Nephron (organoid): ENCODE measurements around the gene RAPGEF4.

Experiments
- H3K27ac Mint-ChIP-seq, 3 experiments: 2 replicates each; pipeline ENCODE4 v1.8.0; 2020; ENCODE audit warnings: mixed read lengths in 3 of 3, mild to moderate bottlenecking in 2 of 3, moderate library complexity in 1 of 3
- H3K27me3 Mint-ChIP-seq: 2 replicates; pipeline ENCODE4 v1.8.0; 2021; ENCODE audit warnings: low read depth, mild to moderate bottlenecking, moderate library complexity, mixed read lengths
- H3K36me3 Mint-ChIP-seq: 2 replicates; pipeline ENCODE4 v1.8.0; 2020; ENCODE audit warnings: low read depth, mixed read lengths
- H3K4me1 Mint-ChIP-seq: 2 replicates; pipeline ENCODE4 v1.8.0; 2020; ENCODE audit warnings: mixed read lengths
- H3K4me3 Mint-ChIP-seq, 3 experiments: 2 replicates each; pipeline ENCODE4 v1.8.0; 2020; ENCODE audit warnings: mild to moderate bottlenecking in 3 of 3, mixed read lengths in 3 of 3, moderate library complexity in 2 of 3
- H3K9me3 Mint-ChIP-seq: 2 replicates; pipeline ENCODE4 v1.8.0; 2020; ENCODE audit warnings: mixed read lengths
- TF ChIP-seq, protein P1 (sequence below), 3 experiments: fragments of 200-600 bp; sonication (generic); IDR thresholded peaks; one replicate each; pipeline ENCODE4 v1.5.0; 2021; ENCODE audit warnings: antibody characterized with exemption in 3 of 3; ENCODE audit not compliant: unreplicated experiment in 3 of 3

RAPGEF4 gene

DNA sequence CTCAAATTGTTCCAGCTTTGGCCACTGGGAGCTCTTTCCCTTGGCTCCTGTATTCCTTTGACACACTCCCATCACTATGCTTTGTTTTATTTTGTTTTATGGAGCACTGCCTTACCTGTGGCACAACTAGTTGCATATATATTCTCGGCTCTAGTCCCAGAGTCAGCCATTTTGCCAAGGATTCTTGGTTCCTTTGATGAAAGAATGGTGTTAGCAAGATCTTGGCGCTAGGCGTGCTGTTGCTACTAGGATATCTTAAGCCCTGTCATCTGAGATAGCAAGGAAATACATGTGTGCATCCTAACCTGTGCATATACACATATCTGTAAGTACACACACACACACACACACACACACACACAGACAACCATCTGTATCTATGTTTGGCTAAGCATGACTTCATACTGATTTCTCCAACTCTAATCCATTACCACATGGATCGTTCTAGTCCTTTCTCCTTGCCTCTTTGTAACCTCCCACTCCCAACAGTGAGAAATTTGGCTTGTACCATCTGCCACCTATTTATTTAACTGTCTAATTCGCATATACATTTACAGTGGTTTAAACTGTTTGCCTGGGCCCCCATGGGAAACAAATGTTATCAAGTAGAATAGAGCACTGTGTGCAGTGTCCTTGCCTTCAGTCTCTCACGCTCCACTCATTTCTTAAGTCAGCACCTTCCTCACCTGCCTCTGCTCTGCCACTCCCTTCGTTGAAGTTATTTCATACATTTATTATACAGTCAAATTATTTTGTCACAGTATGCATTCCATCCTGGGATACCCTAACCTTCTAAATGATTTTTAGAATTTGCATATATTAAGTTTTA is 202.5 kb downstream of the RAPGEF4 start:
- no peak overlapping the region for H3K27ac Mint-ChIP-seq
- peaks cover 3% of the 10 kb centered on the region for H3K9me3 Mint-ChIP-seq
- H3K4me3 Mint-ChIP-seq: no peak overlapping the region
- H3K36me3 Mint-ChIP-seq: no peaks in the 10 kb centered on the region
- no peaks in the 10 kb centered on the region for H3K4me1 Mint-ChIP-seq
- TF ChIP-seq, protein P1, sequence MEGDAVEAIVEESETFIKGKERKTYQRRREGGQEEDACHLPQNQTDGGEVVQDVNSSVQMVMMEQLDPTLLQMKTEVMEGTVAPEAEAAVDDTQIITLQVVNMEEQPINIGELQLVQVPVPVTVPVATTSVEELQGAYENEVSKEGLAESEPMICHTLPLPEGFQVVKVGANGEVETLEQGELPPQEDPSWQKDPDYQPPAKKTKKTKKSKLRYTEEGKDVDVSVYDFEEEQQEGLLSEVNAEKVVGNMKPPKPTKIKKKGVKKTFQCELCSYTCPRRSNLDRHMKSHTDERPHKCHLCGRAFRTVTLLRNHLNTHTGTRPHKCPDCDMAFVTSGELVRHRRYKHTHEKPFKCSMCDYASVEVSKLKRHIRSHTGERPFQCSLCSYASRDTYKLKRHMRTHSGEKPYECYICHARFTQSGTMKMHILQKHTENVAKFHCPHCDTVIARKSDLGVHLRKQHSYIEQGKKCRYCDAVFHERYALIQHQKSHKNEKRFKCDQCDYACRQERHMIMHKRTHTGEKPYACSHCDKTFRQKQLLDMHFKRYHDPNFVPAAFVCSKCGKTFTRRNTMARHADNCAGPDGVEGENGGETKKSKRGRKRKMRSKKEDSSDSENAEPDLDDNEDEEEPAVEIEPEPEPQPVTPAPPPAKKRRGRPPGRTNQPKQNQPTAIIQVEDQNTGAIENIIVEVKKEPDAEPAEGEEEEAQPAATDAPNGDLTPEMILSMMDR (IDR thresholded peaks at IDR 0.05; ENCODE audit: unreplicated experiment in 3 of 3): no peak
- no peaks in the 10 kb centered on the region for H3K27me3 Mint-ChIP-seq

DNA sequence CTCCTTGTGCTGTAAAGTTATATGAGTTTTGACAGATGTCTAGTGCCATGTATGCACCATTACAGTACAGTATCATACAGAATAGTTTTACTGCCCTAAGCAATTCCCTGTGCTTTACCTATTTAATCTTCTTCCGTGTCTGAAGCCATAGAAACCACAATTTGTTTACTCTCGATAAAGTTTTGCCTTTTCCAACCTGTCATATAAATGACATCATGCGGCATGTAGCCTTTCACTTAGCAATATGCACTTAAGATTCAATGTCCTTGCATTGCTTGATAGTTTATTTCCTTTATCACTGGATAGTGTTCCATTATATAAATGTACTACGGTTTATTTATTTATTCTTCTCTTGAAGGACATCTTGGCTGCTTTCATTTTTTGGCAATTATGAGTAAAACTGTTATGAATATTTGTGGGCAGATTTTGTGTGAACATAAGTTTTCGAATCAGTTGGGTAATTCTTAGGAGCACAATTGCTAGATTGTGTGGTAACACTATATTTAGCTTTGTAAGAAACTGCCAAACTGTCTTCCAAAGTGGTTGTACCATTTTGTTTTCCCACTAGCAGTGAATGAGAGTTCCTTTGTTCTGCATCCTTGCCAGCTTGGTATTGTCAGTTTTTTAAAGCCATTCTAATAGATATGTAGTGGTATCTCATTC is 203.2 kb downstream of the RAPGEF4 start:
- Mint-ChIP-seq H3K9me3 (peaks cover 3% of the 10 kb centered on the region), H3K27me3 (no peaks in the 10 kb centered on the region), H3K27ac (no peak overlapping the region), H3K4me3 (no peak overlapping the region), H3K4me1 (no peaks in the 10 kb centered on the region), H3K36me3 (no peaks in the 10 kb centered on the region)
- TF ChIP-seq, protein P1 (IDR thresholded peaks at IDR 0.05; ENCODE audit: unreplicated experiment in 3 of 3): no peak

DNA sequence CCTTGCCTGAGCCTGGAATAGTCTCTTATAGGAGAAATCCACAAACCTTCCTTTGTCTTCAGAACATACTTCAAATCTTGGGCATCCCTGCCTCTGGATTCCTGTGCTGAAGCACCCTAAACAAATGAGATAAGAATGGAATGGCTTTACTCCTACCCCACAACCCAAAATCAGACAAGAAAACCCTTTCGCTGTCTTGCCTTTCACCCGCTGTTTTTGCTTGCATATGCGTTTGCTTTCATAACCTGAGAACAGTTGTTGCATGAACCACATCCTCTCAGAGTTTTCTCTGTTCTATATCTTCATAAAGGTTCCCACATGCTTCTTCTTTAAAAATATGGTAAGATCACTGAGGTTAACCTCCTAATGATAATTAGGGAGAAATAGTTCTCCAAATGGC is 207.9 kb downstream of the RAPGEF4 start:
- TF ChIP-seq, protein P1 (IDR thresholded peaks at IDR 0.05; ENCODE audit: unreplicated experiment in 3 of 3): no peak
- Mint-ChIP-seq H3K9me3 (peaks cover 3% of the 10 kb centered on the region), H3K4me3 (no peak overlapping the region), H3K27me3 (no peaks in the 10 kb centered on the region), H3K27ac (no peak overlapping the region), H3K36me3 (no peaks in the 10 kb centered on the region), H3K4me1 (no peaks in the 10 kb centered on the region)

DNA sequence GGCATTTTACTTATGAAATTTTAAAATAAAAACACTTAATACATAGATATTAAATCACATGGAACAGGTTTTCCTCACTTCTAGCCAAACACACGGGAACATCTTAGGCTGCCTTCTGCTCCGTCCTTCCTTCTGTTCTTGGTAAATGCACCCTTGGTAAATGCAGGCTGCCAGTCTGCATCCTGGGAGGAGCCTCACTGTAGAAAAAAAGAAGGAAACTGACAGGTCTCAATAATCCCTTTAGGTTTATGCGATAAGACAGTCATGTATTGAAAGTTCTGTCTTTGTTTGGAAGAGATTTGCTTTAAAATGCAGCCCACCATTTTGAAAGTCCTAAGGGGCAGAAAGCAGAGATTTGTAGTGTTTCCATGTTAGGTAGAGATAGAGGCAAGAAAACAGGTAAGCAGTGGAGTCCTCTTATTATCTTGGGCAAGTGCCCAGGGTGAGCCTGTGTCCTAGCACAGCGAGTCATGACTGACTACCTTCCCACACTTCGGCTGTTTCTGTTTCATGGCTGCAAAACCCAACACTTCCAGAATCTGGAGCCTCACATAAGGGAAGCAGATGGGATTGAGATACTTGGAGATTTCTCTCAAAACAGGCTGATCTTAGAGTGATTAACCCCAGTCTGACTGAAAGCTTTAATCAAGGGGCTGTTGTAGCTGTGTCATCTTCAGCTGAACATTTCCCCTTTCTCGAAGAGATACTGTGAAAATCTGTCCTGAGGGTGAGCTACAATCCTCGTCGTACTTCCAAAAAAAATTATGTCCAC is 208.6 kb downstream of the RAPGEF4 start:
- TF ChIP-seq, protein P1 (IDR thresholded peaks at IDR 0.05; ENCODE audit: unreplicated experiment in 3 of 3): no peak

DNA sequence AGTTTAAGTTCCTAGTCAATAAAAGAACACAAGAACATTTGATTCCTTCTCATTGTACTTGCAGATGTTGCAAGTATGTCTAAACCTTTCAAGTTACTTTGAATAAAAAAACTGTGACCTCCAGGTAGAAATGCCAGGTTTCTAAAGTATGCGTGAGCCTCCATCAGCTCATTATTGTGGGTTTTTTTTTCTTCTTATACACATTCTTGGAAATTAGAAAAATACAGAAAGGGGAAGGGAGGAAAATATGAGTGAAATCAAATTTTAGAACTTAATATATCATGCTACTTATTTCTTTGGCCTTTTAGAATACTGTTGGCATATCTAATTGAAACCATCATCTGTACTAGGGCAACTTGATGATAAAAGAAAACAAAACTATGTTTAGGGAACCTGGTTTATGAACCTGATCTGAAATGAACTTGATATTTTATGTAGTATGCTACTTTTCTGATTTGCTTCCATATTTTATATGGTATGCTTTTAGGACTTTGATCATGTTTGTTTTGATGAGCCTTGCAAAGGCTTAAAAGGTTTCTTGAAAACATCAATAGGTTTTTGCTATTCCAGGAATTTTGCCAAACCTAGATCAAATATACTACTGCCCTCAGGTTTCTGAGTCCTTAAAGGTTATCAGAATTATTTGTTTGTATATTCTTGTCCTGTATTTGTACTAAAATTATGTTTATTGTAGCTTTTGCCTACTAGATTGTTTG is 209.3 kb downstream of the RAPGEF4 start:
- H3K27ac Mint-ChIP-seq: no peak overlapping the region
- H3K27me3 Mint-ChIP-seq: no peaks in the 10 kb centered on the region
- no peaks in the 10 kb centered on the region for H3K4me1 Mint-ChIP-seq
- no peak overlapping the region for H3K4me3 Mint-ChIP-seq
- peaks cover 3% of the 10 kb centered on the region for H3K9me3 Mint-ChIP-seq
- no peaks in the 10 kb centered on the region for H3K36me3 Mint-ChIP-seq
- TF ChIP-seq, protein P1 (IDR thresholded peaks at IDR 0.05; ENCODE audit: unreplicated experiment in 3 of 3): no peak

More for the DNA sequence above, 208.6 kb downstream of the RAPGEF4 start:
- Mint-ChIP-seq H3K27ac (no peak overlapping the region), H3K4me3 (no peak overlapping the region), H3K9me3 (peaks cover 3% of the 10 kb centered on the region), H3K27me3 (no peaks in the 10 kb centered on the region), H3K4me1 (no peaks in the 10 kb centered on the region), H3K36me3 (no peaks in the 10 kb centered on the region)
